Chondrocyte (in vitro differentiated cells): ENCODE measurements around the gene FAM219B. TPM values are rescaled to one million over a fixed set of nuclear protein-coding genes. Genes with fewer than 3 reads are reported as not detected.

ENCODE experiments used
- DNase-seq: peaks from one replicate; pipeline ENCODE4 v3.0.0; 2021; ENCODE audit warnings: mixed read lengths, low spot score
- H3K27ac Mint-ChIP-seq: one replicate; pipeline ENCODE4 v1.8.0; 2021; ENCODE audit warnings: mild to moderate bottlenecking, moderate library complexity, mixed read lengths; ENCODE audit not compliant: unreplicated experiment
- H3K27me3 Mint-ChIP-seq: 2 replicates; pipeline ENCODE4 v1.8.0; 2021; ENCODE audit warnings: low read depth, mixed read lengths
- H3K36me3 Mint-ChIP-seq: 2 replicates; pipeline ENCODE4 v1.8.0; 2021; ENCODE audit warnings: low read depth, mixed read lengths
- H3K4me1 Mint-ChIP-seq: 2 replicates; pipeline ENCODE4 v1.8.0; 2021; ENCODE audit warnings: low read depth, mild to moderate bottlenecking, mixed read lengths
- H3K4me3 Mint-ChIP-seq: one replicate; pipeline ENCODE4 v1.8.0; 2021; ENCODE audit warnings: mild to moderate bottlenecking, moderate library complexity, mixed read lengths; ENCODE audit not compliant: unreplicated experiment
- H3K9me3 Mint-ChIP-seq: 2 replicates; pipeline ENCODE4 v1.8.0; 2021; ENCODE audit warnings: low read depth, mixed read lengths
- CTCF ChIP-seq: fragments of 200-600 bp; sonication (generic); IDR thresholded peaks from 2 replicates; pipeline ENCODE4 v1.5.0; 2021; ENCODE audit warnings: antibody characterized with exemption, mild to moderate bottlenecking, moderate library complexity
- total RNA-seq: library from RNA; stranded (reverse); gene quantifications from 3 replicates; pipeline ENCODE4 v1.2.1, GENCODE V29; 2021

Gene FAM219B
- total RNA-seq, 1 donor from 2014 or later, result 97.6 TPM

GRCh38 chr15:74884428-74885223 is 22.0 kb downstream of the FAM219B start:
- no peaks in the 10 kb centered on the region for H3K9me3 Mint-ChIP-seq
- H3K27ac Mint-ChIP-seq, result no peak overlapping the region
- no peaks in the 10 kb centered on the region for H3K27me3 Mint-ChIP-seq
- DNase-seq, result no peak
- H3K4me3 Mint-ChIP-seq, result no peak overlapping the region
- TF ChIP-seq CTCF, result no peak
- H3K36me3 Mint-ChIP-seq, result no peaks in the 10 kb centered on the region
- H3K4me1 Mint-ChIP-seq, result peaks cover 14% of the 10 kb centered on the region

GRCh38 chr15:74882528-74882927 is 24.1 kb downstream of the FAM219B start:
- Mint-ChIP-seq H3K36me3 (no peaks in the 10 kb centered on the region), H3K4me3 (no peak overlapping the region), H3K27me3 (no peaks in the 10 kb centered on the region), H3K27ac (no peak overlapping the region), H3K9me3 (no peaks in the 10 kb centered on the region), H3K4me1 (peaks cover 5% of the 10 kb centered on the region)
- DNase-seq, result no peak
- TF ChIP-seq CTCF, result no peak

- H3K36me3 Mint-ChIP-seq, result no peaks in the 10 kb centered on the region
- no peaks in the 10 kb centered on the region for H3K27me3 Mint-ChIP-seq
- DNase-seq, result no peak
- H3K9me3 Mint-ChIP-seq, result no peaks in the 10 kb centered on the region
- TF ChIP-seq CTCF, result no peak
- H3K27ac Mint-ChIP-seq, result no peak overlapping the region
- H3K4me1 Mint-ChIP-seq, result peaks cover 4% of the 10 kb centered on the region
- no peak overlapping the region for H3K4me3 Mint-ChIP-seq
Observed at GRCh38 chr15:74878273-74878672, 28.4 kb downstream of the FAM219B start.

- H3K36me3 Mint-ChIP-seq, result no peaks in the 10 kb centered on the region
Observed at GRCh38 chr15:74873756-74874424, 32.8 kb downstream of the FAM219B start.

More at GRCh38 chr15:74873756-74874424, 32.8 kb downstream of the FAM219B start:
- peaks cover 40% of the 10 kb centered on the region for H3K4me1 Mint-ChIP-seq
- DNase-seq, result no peak
- no peaks in the 10 kb centered on the region for H3K9me3 Mint-ChIP-seq
- H3K4me3 Mint-ChIP-seq, result peak overlapping the region; percentile 90
- H3K27me3 Mint-ChIP-seq, result no peaks in the 10 kb centered on the region
- peak overlapping the region; percentile 84 for H3K27ac Mint-ChIP-seq
- TF ChIP-seq CTCF, result no peak
